HUES6 (cell line): ENCODE measurements around the gene CDC73.

Source experiments
- H3K27ac ChIP-seq: 2 replicates; pipeline ENCODE4 v1.7.0; 2013; ENCODE audit warnings: low read depth, mild to moderate bottlenecking, low read length, inconsistent platforms
- H3K27me3 ChIP-seq: 2 replicates; pipeline ENCODE4 v1.6.1; 2013; ENCODE audit warnings: low read length; ENCODE audit not compliant: control insufficient read depth, insufficient read depth
- H3K36me3 ChIP-seq: 2 replicates; pipeline ENCODE4 v1.6.1; 2013; ENCODE audit warnings: low read length; ENCODE audit not compliant: control insufficient read depth, insufficient read depth
- H3K4me1 ChIP-seq: 2 replicates; pipeline ENCODE4 v1.6.1; 2013; ENCODE audit warnings: low read length; ENCODE audit not compliant: control insufficient read depth, insufficient read depth
- H3K4me3 ChIP-seq: 2 replicates; pipeline ENCODE4 v1.5.1; 2013; ENCODE audit warnings: low read depth, low read length
- H3K9ac ChIP-seq: one replicate; pipeline ENCODE4 v1.6.1; 2013; ENCODE audit warnings: mild to moderate bottlenecking, low read length
- H3K9me3 ChIP-seq: 2 replicates; pipeline ENCODE4 v1.6.1; 2013; ENCODE audit warnings: low read depth, low read length; ENCODE audit not compliant: control insufficient read depth, insufficient read depth

The CDC73 gene

DNA sequence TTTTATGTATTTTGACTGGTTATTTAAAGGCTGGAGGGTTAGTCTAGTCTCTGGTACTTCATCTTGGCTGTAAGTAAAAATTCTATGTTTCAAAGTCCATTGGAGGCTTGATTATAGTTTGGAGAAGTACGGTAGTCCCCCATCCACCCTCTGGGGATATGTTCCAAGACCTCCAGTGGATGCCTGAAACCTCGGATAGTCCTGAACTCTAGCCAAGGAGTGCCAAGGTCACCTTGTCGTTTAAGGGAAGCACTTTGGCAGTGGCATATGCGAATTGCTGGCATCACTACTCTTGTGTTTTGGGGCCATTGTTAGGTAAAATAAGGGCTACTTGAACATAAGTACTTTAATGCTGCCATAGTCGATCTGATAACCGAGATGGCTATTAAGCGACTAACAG, 18.4 kb downstream of the CDC73 start:
- Histone ChIP-seq H3K27ac (peak overlapping the region; percentile 15; the same call in 1 of the 2 replicates), H3K9ac (no peak overlapping the region), H3K36me3 (peaks cover 71% of the 10 kb centered on the region), H3K9me3 (no peaks in the 10 kb centered on the region), H3K4me3 (no peak overlapping the region), H3K4me1 (peaks cover 10% of the 10 kb centered on the region; the same call in 1 of the 2 replicates), H3K27me3 (no peaks in the 10 kb centered on the region)

- H3K27me3 ChIP-seq = no peaks in the 10 kb centered on the region
- no peak overlapping the region for H3K9ac ChIP-seq
- H3K27ac ChIP-seq = no peak overlapping the region
- no peak overlapping the region for H3K4me3 ChIP-seq
- H3K9me3 ChIP-seq = no peaks in the 10 kb centered on the region
- peaks cover 69% of the 10 kb centered on the region for H3K36me3 ChIP-seq
- peaks cover 10% of the 10 kb centered on the region; the same call in 1 of the 2 replicates for H3K4me1 ChIP-seq
Observed at GRCh38 chr1:193141804-193142203, 20.0 kb downstream of the CDC73 start.

GRCh38 chr1:193142409-193142808, 20.6 kb downstream of the CDC73 start:
- H3K9ac ChIP-seq = no peak overlapping the region
- no peaks in the 10 kb centered on the region for H3K27me3 ChIP-seq
- H3K4me3 ChIP-seq = no peak overlapping the region
- no peak overlapping the region for H3K27ac ChIP-seq
- H3K4me1 ChIP-seq = peaks cover 10% of the 10 kb centered on the region; the same call in 1 of the 2 replicates
- H3K36me3 ChIP-seq = peaks cover 64% of the 10 kb centered on the region
- no peaks in the 10 kb centered on the region for H3K9me3 ChIP-seq

- H3K27me3 ChIP-seq = no peaks in the 10 kb centered on the region
- H3K9me3 ChIP-seq = no peaks in the 10 kb centered on the region
- peaks cover 10% of the 10 kb centered on the region; the same call in 1 of the 2 replicates for H3K4me1 ChIP-seq
- peaks cover 64% of the 10 kb centered on the region for H3K36me3 ChIP-seq
- no peak overlapping the region for H3K27ac ChIP-seq
- no peak overlapping the region for H3K9ac ChIP-seq
- no peak overlapping the region for H3K4me3 ChIP-seq
Observed at GRCh38 chr1:193143285-193143684, 21.5 kb downstream of the CDC73 start.

DNA sequence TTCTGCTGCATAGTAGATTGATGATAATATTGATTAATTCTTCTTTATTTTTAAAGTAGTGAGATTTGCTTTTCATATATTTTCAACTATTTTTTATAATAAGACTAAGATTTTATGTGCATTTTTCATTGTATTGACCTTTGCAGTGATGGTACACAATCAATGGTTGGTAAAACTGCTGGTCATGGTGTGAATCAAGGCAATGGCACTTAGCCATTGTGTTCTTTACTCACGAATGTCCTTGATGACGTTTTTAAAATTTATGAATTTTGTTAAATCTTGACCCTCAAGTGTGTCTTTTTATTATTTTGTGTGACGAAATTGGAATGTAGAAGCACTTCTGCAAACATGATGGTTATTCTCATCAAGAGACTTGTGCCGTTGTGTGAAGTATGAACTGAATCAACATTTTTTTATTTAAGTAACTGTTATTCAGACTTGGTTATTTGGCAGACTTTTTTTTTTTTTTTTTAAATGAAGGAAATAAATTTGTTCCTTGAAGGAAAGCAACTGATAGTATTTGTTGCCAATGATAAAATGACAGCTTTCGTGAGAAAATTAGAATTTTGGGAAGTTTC, 22.6 kb downstream of the CDC73 start:
- no peak overlapping the region for H3K27ac ChIP-seq
- peaks cover 61% of the 10 kb centered on the region for H3K36me3 ChIP-seq
- no peak overlapping the region for H3K9ac ChIP-seq

GRCh38 chr1:193144999-193145398, 23.2 kb downstream of the CDC73 start:
- H3K9me3 ChIP-seq = no peaks in the 10 kb centered on the region
- no peak overlapping the region for H3K9ac ChIP-seq
- H3K27ac ChIP-seq = no peak overlapping the region
- H3K27me3 ChIP-seq = no peaks in the 10 kb centered on the region
- peaks cover 5% of the 10 kb centered on the region; the same call in 1 of the 2 replicates for H3K4me1 ChIP-seq
- H3K36me3 ChIP-seq = peaks cover 61% of the 10 kb centered on the region
- no peak overlapping the region for H3K4me3 ChIP-seq

More for the DNA sequence above, 22.6 kb downstream of the CDC73 start:
- H3K4me3 ChIP-seq = no peak overlapping the region
- no peaks in the 10 kb centered on the region for H3K27me3 ChIP-seq
- H3K4me1 ChIP-seq = peaks cover 10% of the 10 kb centered on the region; the same call in 1 of the 2 replicates
- H3K9me3 ChIP-seq = no peaks in the 10 kb centered on the region

DNA sequence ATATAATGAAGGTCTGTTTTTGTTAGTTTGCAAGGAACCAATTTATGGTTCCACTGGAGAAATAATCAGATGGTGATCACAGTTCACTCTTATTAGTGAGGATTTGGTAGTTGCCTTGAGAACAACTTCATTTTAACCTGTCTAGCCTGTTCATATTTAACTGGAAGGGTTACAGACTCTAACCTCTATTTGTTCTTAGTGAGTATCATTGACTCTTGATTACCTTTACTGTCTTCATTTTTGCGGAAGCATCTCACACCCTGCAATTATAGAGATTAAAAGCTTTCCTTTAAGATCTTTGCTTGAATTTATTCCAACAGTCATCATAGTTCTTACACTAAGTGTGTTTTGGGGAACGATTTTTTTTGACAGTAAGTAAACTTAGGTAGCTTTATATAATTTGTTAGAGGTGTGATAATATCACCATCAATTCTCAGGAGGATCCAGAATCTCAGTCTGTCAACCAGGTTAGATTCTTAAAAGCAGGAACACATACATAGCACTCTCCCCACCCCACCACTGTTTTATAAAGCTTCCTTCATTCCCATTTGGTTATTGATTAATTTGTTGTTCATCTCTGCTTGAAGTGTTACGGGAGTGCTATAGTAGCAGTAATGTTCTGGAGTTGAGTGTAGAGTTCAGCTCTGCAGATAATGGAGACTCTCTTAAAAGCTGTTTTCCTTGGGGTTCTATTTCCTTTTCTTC, 34.4 kb downstream of the CDC73 start:
- Histone ChIP-seq H3K36me3 (peaks cover 31% of the 10 kb centered on the region), H3K9me3 (no peaks in the 10 kb centered on the region), H3K27ac (no peak overlapping the region), H3K9ac (no peak overlapping the region), H3K27me3 (no peaks in the 10 kb centered on the region), H3K4me3 (no peak overlapping the region), H3K4me1 (no peaks in the 10 kb centered on the region)

DNA sequence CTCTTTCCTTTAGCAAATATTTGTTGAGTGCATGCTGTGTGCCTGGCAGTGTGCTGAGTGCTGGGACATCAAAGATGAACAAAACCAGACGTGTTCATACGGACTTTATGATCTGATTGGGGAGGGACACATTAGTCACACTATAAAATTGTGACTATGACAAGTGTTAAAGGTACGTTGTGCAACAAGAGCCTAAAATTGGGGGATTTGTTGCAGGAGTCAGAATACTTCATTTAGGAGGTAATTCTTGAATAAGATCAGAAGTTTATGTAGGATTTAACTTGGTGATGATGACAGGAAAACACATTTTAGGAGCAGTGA, 35.0 kb downstream of the CDC73 start:
- H3K4me1 ChIP-seq = no peaks in the 10 kb centered on the region
- H3K9ac ChIP-seq = no peak overlapping the region
- no peak overlapping the region for H3K27ac ChIP-seq
- H3K27me3 ChIP-seq = no peaks in the 10 kb centered on the region
- no peaks in the 10 kb centered on the region for H3K9me3 ChIP-seq
- peaks cover 26% of the 10 kb centered on the region for H3K36me3 ChIP-seq
- no peak overlapping the region for H3K4me3 ChIP-seq

- Histone ChIP-seq H3K9ac (no peak overlapping the region), H3K27me3 (no peaks in the 10 kb centered on the region), H3K4me1 (no peaks in the 10 kb centered on the region), H3K36me3 (peaks cover 23% of the 10 kb centered on the region), H3K4me3 (no peak overlapping the region), H3K9me3 (no peaks in the 10 kb centered on the region), H3K27ac (no peak overlapping the region)
Observed at GRCh38 chr1:193157360-193157759, 35.5 kb downstream of the CDC73 start.

DNA sequence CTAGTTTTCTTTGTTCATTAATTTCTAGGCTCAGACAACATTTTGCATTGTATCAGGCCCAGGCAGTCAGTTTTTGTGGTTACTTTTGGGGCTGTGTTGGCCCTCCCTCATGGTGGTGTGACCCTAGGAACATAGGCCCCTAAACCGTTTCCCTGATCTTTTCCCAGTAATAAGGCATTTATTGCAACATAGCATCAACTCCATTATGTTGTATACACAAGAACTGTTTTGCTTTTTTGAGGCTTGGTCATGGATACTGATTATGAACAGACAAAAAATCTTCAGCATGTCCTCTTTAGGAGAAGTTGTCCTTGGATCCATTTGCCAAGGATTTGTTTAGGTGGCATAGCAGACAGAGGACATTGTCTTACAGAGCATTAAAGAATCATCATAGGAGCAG, 54.3 kb downstream of the CDC73 start:
- Histone ChIP-seq H3K27me3 (no peaks in the 10 kb centered on the region), H3K36me3 (no peaks in the 10 kb centered on the region), H3K27ac (no peak overlapping the region), H3K9me3 (no peaks in the 10 kb centered on the region), H3K4me3 (no peak overlapping the region), H3K4me1 (no peaks in the 10 kb centered on the region), H3K9ac (no peak overlapping the region)

DNA sequence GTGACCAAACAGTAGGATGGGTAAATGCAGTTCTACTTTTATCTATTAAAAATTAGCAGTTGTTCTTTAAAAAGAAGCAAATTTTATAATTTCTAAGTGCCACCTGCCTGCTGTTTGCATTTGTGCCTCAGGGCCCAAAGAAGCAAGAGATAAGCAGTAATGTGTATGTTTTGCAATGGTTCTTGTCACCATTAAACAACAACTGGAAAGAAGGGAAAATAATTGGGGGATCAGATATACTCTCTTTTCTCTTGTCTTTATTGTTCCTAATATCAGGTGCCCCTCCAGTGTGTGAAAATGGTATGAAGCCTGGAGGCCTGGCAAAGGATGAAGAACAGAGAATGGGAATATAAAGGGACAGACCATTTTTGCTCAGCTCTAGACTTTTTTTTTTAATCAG, 55.0 kb downstream of the CDC73 start:
- no peak overlapping the region for H3K9ac ChIP-seq
- H3K4me1 ChIP-seq = no peaks in the 10 kb centered on the region
- H3K4me3 ChIP-seq = no peak overlapping the region
- no peak overlapping the region for H3K27ac ChIP-seq
- no peaks in the 10 kb centered on the region for H3K36me3 ChIP-seq
- no peaks in the 10 kb centered on the region for H3K9me3 ChIP-seq
- no peaks in the 10 kb centered on the region for H3K27me3 ChIP-seq
